Glomerular visceral epithelial cell (primary cell): Measurements from ENCODE around the gene TRDMT1.

ENCODE experiments used
- DNase-seq: peaks from one replicate; pipeline ENCODE4 v3.0.0-alpha.2; 2016; ENCODE audit errors: extremely low spot score

TRDMT1 gene

DNA sequence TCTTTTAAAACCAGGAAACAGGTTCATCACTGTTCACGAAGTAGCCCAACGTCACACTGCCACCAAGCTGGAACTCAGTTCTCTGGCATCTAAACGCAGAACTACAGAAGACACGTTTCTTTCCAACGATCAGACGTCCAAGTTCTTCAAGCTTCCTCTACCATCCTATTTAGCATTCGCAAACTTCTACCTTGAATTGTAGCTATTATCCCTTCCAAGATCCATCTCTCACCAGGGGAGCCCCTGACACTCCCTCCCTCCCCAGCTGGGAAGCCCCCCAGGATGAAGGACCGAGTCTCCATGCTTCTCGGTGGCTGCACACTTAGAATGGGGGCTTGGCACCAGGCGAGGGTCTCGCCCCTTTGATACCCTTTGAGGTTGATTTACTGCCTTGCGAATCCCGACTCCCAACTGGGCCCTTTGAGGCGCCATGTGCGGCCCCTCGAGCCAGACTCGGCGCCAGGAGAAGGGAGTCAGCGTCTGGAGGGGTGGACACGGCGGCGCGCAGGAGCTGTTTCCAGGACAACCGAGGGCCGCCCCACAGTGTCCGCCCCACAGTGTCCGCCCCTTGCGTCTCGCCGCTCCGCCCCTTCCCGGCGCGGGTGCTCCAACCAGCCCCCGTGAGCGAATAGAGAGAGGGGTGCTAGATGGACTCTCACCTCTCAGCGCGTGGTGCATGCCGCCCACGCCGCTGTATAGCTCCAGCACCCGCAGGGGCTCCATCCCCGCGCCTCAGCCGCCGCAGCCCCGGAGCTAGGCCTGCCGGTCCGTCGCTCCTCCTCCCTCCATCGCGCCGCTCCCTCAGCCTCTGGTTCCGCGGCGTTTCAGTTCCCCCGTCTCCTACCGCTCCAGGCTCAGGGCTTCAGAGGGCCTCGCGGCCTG lies at the start of gene TRDMT1:
TRDMT1 (minus strand) TSS at position 761 of the 882 bp plus-strand sequence; CDS start at position 723, 38 bp downstream.
- peak; percentile 90 for DNase-seq

- DNase-seq, result no peak
These were observed 49.3 kb upstream of the TRDMT1 start for GRCh38 chr10:17250736-17251135.

GRCh38 chr10:17249820-17250219 lies 48.3 kb upstream of the TRDMT1 start:
- peak; percentile 39 for DNase-seq

DNA sequence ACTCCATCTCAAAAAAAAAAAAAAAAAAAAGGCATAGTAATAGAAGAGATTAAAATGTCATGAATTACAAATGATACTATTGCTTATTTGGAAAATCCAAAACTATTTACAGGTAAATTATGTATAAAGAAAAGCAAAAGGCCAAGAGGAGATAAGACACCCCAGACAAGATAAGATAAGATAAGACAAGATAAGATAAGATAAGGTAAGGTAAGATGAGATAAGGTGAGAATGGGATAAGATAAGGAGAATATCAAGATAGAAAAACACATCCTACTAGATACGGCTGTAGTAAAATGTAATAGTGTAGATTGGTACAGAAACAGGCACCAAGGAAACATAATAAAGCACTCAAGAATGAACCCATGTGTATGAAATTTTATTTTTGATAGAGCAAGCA lies 47.5 kb upstream of the TRDMT1 start:
- no peak for DNase-seq

DNA sequence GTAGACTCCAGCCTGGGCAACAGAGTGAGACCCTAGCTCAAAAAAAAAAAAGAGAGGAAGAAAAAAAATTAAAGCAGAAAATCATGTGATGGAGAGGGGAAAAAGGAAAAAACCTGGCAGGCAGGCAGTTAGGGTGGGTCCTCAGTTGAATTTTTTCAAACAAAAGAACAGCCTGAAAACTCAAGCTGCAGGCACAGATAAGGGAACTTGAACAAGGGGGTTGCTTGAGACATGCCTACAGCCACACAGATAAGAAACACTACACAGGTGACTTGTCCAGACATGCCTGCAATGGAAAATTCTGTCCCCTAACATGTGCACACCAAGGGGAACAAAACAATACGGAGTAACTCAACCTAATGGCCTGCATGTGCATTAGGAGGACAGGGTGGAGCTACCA lies 45.7 kb upstream of the TRDMT1 start:
- no peak for DNase-seq

DNA sequence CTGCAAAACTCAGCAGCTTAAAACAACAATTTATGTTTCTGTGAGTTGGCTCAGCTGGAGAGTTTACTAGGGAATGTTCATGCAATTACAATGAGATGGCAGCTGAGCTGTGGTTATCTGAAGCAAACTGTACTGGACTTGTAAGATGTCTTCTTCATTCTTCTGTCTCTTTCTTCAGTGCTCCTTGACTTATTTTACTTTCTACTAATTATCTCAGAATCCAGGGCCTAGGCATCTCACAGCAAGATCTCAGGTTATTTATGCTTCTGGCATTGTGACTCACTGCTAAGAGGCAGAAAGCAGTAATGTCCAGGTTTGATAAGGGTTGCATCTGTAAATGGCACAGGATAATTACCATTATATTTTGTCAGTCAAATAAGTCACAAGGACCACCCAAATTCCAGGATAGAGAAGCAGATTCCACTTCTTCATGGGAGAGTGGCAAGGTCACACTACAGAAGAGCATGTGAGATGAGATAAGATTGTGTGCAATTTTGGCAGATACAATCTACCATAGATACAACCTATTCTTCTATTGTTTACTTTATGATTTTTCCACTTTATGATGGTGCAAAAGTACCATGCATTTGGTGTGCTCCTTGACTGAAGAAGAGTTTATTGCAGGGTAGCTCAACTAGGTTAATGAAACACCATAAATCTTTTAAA lies 43.4 kb upstream of the TRDMT1 start:
- no peak for DNase-seq

GRCh38 chr10:17241611-17242333 lies 40.3 kb upstream of the TRDMT1 start:
- no peak for DNase-seq

GRCh38 chr10:17240616-17241015 lies 39.1 kb upstream of the TRDMT1 start:
- DNase-seq, result no peak

- DNase-seq, result no peak
These were observed 38.6 kb upstream of the TRDMT1 start for GRCh38 chr10:17240096-17240495.

GRCh38 chr10:17239345-17240085 lies 38.0 kb upstream of the TRDMT1 start:
- DNase-seq, result no peak

DNA sequence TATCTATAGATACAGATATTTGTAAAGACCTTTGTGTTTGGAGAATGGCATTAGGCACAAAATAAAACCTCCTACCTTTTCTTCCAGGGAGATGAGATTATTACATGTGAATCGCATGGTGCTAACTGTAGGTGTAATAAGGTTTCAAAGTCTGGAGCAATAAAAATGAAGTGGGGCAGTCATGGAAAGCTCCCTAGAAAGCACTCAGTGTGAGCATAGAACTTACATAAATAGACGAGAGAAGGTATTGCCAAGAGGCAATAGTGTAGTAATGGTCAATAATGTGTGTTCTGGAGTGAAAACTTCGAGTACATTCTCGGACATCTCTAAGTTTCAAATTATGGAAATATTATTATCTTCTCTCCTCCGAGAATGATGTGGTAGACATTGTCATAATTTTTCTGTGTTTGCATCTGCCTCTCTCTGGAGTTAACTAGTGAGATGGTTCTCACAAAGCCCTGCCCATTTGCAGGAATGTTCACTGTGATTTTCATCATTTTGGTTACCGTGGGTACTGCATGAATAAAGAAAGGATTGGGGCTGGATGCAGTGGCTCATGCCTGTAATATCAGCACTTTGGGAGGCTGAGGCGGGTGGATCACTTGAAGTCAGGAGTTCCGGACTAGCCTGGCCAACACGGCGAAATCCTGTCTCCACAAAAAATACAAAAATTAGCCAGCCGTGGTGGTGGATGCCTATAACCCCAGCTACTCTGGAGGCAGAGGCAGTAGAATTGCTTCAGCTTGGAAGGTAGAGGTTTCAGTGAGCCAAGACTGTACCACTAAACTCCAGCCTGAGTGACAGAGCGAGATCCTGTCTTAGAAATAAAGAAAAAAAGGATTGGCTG lies 37.2 kb upstream of the TRDMT1 start:
- peak; percentile 80 for DNase-seq

- DNase-seq, result peak; percentile 48
These were observed 36.5 kb upstream of the TRDMT1 start for GRCh38 chr10:17237915-17238444.

- DNase-seq, result no peak
These were observed 35.7 kb upstream of the TRDMT1 start for GRCh38 chr10:17237149-17237527.

DNA sequence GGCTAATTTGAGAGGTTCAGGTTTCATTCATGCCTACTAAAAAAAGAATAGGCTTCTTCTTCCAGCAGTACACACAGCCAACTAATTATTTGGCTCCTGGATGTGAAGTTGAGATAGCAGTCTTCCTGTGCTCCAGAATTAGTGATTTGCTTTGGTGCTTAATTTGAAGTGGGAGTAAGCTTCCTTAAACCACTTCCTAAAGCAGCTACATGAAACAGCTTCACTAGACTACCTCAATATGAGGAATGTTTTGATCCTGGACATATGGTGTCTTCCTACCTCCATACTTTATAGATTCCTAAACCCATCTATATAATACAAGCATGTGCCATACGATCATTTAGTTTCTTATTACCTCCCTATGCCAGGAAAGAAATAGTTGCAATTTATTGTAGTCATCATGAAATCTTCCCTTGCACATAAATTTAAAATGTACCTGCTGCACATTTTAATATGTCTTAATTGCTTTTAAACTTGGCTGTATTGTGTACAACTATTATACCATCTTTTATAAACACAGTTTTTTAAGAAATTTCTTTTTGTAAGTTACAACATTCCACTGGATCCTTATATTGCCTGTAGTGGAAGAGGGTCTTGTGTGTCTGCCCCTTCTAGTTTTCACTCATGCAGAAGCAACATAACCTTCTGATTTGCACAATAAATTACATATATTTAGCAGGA lies 35.1 kb upstream of the TRDMT1 start:
- DNase-seq, result peak; percentile 19

GRCh38 chr10:17235136-17235535 lies 33.7 kb upstream of the TRDMT1 start:
- peak; percentile 46 for DNase-seq

DNA sequence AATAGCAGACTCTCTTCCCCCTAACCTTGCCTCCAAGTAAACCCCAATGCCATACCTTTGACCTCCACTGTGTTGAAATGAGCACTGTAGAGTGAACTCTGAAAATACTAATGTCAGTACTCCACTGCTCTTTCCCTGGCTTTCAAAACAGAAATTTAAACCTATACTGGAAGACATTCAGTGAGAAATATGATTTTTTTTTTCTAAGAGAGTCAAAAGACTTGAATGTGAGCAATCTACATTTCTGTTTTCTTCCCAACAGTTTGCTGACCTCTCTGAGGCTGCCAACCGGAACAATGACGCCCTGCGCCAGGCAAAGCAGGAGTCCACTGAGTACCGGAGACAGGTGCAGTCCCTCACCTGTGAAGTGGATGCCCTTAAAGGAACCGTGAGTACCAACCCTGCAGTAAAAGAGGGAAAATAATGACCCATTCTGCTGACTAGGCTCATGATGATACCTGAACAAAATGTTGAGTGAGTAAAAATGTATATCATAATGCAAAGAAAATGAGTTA lies 33.0 kb upstream of the TRDMT1 start:
- DNase-seq, result peak; percentile 21

DNA sequence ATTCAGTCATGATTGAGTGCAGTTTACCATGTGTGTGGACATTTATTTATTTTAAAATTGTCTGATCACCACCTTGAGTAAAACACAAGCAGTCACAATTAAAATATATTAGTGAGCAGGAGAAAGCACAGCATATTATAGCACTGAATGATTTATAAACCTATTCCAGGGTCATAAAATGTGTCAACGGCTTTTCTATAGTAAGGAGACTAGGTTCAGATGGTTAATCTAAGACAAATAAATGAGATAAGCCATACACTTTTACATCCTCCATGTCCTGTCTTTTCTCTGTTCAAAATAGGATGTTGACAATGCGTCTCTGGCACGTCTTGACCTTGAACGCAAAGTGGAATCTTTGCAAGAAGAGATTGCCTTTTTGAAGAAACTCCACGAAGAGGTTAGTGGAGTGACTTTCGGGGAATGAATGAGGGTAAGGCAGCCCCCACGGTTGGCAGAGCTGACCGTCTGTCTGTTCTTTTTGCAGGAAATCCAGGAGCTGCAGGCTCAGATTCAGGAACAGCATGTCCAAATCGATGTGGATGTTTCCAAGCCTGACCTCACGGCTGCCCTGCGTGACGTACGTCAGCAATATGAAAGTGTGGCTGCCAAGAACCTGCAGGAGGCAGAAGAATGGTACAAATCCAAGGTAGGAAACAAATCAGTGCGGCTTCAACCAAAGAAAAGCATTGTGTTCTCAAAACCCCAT lies 32.0 kb upstream of the TRDMT1 start:
- DNase-seq, result peak; percentile 27

DNA sequence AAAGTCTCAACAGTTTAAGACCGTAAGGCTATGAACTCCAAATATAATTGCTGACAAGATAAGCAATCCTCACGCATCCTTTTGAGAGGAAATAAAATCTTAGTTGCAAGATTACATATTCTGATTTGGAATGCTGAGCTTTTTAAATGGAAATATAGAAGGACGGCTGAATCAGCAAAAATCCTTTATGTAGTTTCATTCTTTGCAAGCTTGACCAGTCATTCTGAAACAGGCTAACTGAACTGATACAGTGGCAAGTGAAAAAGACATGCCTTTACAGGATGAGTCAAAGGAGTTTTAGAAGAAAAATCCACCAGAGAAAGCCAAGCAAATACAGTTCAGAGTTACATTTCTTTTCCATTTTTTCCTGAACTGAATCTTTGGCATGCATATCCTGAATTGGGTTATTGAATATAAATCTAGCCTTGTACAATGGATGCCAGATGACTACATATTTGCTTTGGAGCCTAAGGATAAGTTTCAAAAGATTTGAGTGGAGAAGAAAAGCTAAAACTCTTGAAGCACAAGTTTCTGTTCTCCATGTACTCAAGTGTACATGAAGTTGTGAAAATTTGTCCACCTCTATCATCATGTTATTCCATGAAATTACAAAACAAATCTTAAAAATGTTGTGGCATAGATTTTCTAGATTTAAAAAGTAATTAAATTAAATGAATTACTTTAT lies 30.9 kb upstream of the TRDMT1 start:
- DNase-seq, result peak; percentile 26
